Measurements from ENCODE around the gene ANGPT4. TPM values are rescaled to one million over a fixed set of nuclear protein-coding genes. Genes with fewer than 3 reads are reported as not detected.

The ANGPT4 gene
- total RNA-seq, 1 donor from 2014 or later: 0.06 TPM

GRCh38 chr20:884983-885952 lies 30.9 kb downstream of the ANGPT4 start:
- Histone ChIP-seq H3K4me1 (peaks cover 3% of the 10 kb centered on the region), H3K4me2 (peak overlapping the region; percentile 54), H3K36me3 (no peaks in the 10 kb centered on the region), H4K20me1 (ENCODE audit: low read depth) (peaks cover 12% of the 10 kb centered on the region), H2AFZ (replicated peaks) (no peak overlapping the region), H3K9me3 (ENCODE audit: low read depth) (no peaks in the 10 kb centered on the region), H3K9ac (no peak overlapping the region), H3F3A (ENCODE audit: low read depth) (no peaks in the 10 kb centered on the region), H3K79me2 (ENCODE audit: low read depth) (no peaks in the 10 kb centered on the region), H3K4me3 (no peak overlapping the region), H3K27me3 (peaks cover 19% of the 10 kb centered on the region), H3K27ac (no peak overlapping the region)
- Mint-ChIP-seq H3K4me3 (no peak overlapping the region), H3K9me3 (no peaks in the 10 kb centered on the region), H3K27me3 (ENCODE audit: insufficient read depth, low read depth) (peaks cover 11% of the 10 kb centered on the region), H3K4me1 (no peaks in the 10 kb centered on the region), H3K36me3 (no peaks in the 10 kb centered on the region), H3K27ac (no peak overlapping the region)
- TF ChIP-seq EZH2phosphoT487 (IDR thresholded peaks at IDR 0.05) (no peak), EZH2 (IDR thresholded peaks at IDR 0.05) (peak; percentile 56), CTCF (IDR thresholded peaks at IDR 0.05) (peak; percentile 52)
- DNase-seq (ENCODE audit: low spot score): peak; percentile 94

GRCh38 chr20:881783-882144 lies 34.4 kb downstream of the ANGPT4 start:
- H3F3A ChIP-seq (ENCODE audit: low read depth): no peaks in the 10 kb centered on the region
- DNase-seq (ENCODE audit: low spot score): no peak
- H2AFZ ChIP-seq (replicated peaks): no peak overlapping the region
- H3K4me1 ChIP-seq: peaks cover 3% of the 10 kb centered on the region
- H3K79me2 ChIP-seq (ENCODE audit: low read depth): no peaks in the 10 kb centered on the region
- peaks cover 16% of the 10 kb centered on the region for H3K27me3 ChIP-seq
- peaks cover 14% of the 10 kb centered on the region for H4K20me1 ChIP-seq (ENCODE audit: low read depth)
- H3K27ac ChIP-seq: no peak overlapping the region
- Mint-ChIP-seq H3K27ac (no peak overlapping the region), H3K27me3 (ENCODE audit: insufficient read depth, low read depth) (peaks cover 14% of the 10 kb centered on the region), H3K4me1 (no peaks in the 10 kb centered on the region), H3K36me3 (no peaks in the 10 kb centered on the region), H3K4me3 (no peak overlapping the region), H3K9me3 (no peaks in the 10 kb centered on the region)
- H3K9ac ChIP-seq: no peak overlapping the region
- no peak overlapping the region for H3K4me2 ChIP-seq
- H3K36me3 ChIP-seq: no peaks in the 10 kb centered on the region
- TF ChIP-seq EZH2phosphoT487 (IDR thresholded peaks at IDR 0.05): no peak
- no peak for TF ChIP-seq EZH2 (IDR thresholded peaks at IDR 0.05)
- TF ChIP-seq CTCF (IDR thresholded peaks at IDR 0.05): no peak
- no peaks in the 10 kb centered on the region for H3K9me3 ChIP-seq (ENCODE audit: low read depth)
- H3K4me3 ChIP-seq: no peak overlapping the region

DNA sequence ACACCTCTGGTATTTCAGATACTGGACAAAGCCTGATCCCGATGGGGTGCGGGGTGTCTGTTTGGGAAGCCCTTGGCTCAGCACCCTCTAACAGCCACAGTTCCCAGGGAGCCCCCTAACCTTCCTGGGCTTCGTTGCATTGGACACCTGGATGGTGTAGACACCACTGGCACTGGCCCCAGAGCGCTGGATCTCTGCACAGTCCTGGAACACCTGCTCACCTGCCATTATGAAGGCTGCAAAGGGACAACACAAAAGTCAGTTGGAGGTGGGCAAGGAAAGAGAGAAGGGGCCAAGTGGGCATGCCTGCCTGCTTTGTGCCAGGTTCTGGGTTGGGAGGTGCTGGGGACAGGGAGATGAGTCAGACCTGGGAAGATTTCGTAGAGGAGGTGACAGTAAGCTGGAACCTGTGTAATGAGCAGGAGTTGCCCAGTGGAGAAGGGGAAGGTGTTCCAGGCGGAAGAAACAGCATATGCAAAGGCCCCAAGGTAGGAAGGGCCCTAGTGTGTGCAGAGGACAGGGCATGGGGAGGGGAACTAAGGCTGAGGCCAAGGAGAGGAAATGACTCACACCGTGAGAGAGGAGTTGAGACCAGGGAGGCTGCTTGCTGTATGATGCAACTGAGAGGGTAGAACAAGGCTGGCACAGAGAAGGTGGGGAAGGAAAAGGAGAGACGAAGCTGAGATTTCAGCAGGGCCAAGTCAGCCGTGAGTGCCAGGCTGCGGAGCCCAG lies 34.9 kb downstream of the ANGPT4 start:
- Mint-ChIP-seq H3K27me3 (ENCODE audit: insufficient read depth, low read depth) (peaks cover 14% of the 10 kb centered on the region), H3K9me3 (no peaks in the 10 kb centered on the region), H3K36me3 (no peaks in the 10 kb centered on the region), H3K27ac (no peak overlapping the region), H3K4me3 (no peak overlapping the region), H3K4me1 (no peaks in the 10 kb centered on the region)
- no peak overlapping the region for H3K27ac ChIP-seq
- no peak overlapping the region for H3K4me3 ChIP-seq
- H3K27me3 ChIP-seq: peaks cover 11% of the 10 kb centered on the region
- no peak for TF ChIP-seq EZH2 (IDR thresholded peaks at IDR 0.05)
- TF ChIP-seq EZH2phosphoT487 (IDR thresholded peaks at IDR 0.05): no peak
- TF ChIP-seq CTCF (IDR thresholded peaks at IDR 0.05): no peak
- H3F3A ChIP-seq (ENCODE audit: low read depth): no peaks in the 10 kb centered on the region
- DNase-seq (ENCODE audit: low spot score): no peak
- peaks cover 14% of the 10 kb centered on the region for H4K20me1 ChIP-seq (ENCODE audit: low read depth)
- no peak overlapping the region for H2AFZ ChIP-seq (replicated peaks)
- H3K9me3 ChIP-seq (ENCODE audit: low read depth): no peaks in the 10 kb centered on the region
- no peaks in the 10 kb centered on the region for H3K36me3 ChIP-seq
- H3K4me1 ChIP-seq: peaks cover 3% of the 10 kb centered on the region
- H3K9ac ChIP-seq: no peak overlapping the region
- H3K79me2 ChIP-seq (ENCODE audit: low read depth): no peaks in the 10 kb centered on the region
- no peak overlapping the region for H3K4me2 ChIP-seq

Measured in neural progenitor cell (in vitro differentiated cells).